Panc1 (cell line): Measurements from ENCODE around the gene CLCN4.

ENCODE experiments used
- POLR2AphosphoS5 ChIP-seq: IDR thresholded peaks from 2 replicates; pipeline ENCODE4 v1.6.1; 2012; ENCODE audit warnings: mild to moderate bottlenecking, low read depth, low read length, moderate library complexity
- TF ChIP-seq, protein P1 (sequence below): fragments of 450-650 bp; IDR thresholded peaks from 2 replicates; pipeline ENCODE4 v1.5.1; 2017; ENCODE audit warnings: mild to moderate bottlenecking
- TF ChIP-seq, protein P2 (sequence below), 2 experiments: IDR thresholded peaks; 2 replicates each; pipeline ENCODE4 v1.6.1; 2011 to 2012; ENCODE audit warnings: low read depth in 2 of 2, control low read depth in 1 of 2, low read length in 1 of 2, mild to moderate bottlenecking in 1 of 2, moderate library complexity in 1 of 2; ENCODE audit not compliant: insufficient read depth in 1 of 2

DNA sequence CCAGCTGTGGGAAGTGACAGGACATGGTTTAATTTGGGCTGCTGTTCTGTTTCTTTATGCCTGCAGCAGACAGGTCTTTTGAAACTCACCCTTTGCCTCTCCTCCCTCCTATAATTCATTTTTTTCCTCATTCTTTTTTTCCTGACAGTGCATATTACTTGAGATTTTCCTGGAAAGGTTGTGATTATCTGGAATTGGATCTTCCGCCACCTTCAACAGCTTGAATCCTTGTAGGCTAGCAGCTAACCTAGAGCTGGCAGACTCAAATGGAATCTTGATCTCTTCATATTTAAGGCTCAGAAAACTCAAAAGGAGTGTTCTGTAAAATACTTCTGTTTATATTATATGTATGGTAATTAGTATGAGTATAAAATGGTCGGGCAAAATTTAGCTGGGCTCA lies 49.3 kb upstream of the CLCN4 start:
- TF ChIP-seq, protein P1, sequence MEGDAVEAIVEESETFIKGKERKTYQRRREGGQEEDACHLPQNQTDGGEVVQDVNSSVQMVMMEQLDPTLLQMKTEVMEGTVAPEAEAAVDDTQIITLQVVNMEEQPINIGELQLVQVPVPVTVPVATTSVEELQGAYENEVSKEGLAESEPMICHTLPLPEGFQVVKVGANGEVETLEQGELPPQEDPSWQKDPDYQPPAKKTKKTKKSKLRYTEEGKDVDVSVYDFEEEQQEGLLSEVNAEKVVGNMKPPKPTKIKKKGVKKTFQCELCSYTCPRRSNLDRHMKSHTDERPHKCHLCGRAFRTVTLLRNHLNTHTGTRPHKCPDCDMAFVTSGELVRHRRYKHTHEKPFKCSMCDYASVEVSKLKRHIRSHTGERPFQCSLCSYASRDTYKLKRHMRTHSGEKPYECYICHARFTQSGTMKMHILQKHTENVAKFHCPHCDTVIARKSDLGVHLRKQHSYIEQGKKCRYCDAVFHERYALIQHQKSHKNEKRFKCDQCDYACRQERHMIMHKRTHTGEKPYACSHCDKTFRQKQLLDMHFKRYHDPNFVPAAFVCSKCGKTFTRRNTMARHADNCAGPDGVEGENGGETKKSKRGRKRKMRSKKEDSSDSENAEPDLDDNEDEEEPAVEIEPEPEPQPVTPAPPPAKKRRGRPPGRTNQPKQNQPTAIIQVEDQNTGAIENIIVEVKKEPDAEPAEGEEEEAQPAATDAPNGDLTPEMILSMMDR, result no peak
- TF ChIP-seq, protein P2, sequence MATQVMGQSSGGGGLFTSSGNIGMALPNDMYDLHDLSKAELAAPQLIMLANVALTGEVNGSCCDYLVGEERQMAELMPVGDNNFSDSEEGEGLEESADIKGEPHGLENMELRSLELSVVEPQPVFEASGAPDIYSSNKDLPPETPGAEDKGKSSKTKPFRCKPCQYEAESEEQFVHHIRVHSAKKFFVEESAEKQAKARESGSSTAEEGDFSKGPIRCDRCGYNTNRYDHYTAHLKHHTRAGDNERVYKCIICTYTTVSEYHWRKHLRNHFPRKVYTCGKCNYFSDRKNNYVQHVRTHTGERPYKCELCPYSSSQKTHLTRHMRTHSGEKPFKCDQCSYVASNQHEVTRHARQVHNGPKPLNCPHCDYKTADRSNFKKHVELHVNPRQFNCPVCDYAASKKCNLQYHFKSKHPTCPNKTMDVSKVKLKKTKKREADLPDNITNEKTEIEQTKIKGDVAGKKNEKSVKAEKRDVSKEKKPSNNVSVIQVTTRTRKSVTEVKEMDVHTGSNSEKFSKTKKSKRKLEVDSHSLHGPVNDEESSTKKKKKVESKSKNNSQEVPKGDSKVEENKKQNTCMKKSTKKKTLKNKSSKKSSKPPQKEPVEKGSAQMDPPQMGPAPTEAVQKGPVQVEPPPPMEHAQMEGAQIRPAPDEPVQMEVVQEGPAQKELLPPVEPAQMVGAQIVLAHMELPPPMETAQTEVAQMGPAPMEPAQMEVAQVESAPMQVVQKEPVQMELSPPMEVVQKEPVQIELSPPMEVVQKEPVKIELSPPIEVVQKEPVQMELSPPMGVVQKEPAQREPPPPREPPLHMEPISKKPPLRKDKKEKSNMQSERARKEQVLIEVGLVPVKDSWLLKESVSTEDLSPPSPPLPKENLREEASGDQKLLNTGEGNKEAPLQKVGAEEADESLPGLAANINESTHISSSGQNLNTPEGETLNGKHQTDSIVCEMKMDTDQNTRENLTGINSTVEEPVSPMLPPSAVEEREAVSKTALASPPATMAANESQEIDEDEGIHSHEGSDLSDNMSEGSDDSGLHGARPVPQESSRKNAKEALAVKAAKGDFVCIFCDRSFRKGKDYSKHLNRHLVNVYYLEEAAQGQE (IDR thresholded peaks at IDR 0.05; ENCODE audit: insufficient read depth in 1 of 2, low read depth in 2 of 2, low read length in 1 of 2), result no peak
- no peak for TF ChIP-seq POLR2AphosphoS5
